Measurements from ENCODE around the gene TCF4.

- no peak for TF ChIP-seq POLR2AphosphoS5 (IDR thresholded peaks at IDR 0.05)
- no peak for TF ChIP-seq CTCF (IDR thresholded peaks at IDR 0.05)
- no peak for TF ChIP-seq POLR2A (IDR thresholded peaks at IDR 0.05)
- TF ChIP-seq EP300 (IDR thresholded peaks at IDR 0.05; ENCODE audit: low read depth): no peak
Observed at GRCh38 chr18:55324166-55324565, 263.8 kb downstream of the TCF4 start.
